ENCODE results near the gene CCNJL.

CCNJL gene

GRCh38 chr5:160312134-160312959 is at the start of gene CCNJL:
TSS of gene CCNJL (minus strand) at chr5:160312564. CDS start at chr5:160311923, 641 bp downstream.
- in situ Hi-C loops (cut with HindIII; ENCODE audit: low pct_ligation_motif_present, low sequenced_read_pairs), result no loop called here
- H3K4me3 ChIP-seq (ENCODE audit: low read depth, low read length), result peak within 1 kb of the TSS; percentile 77
- no peaks in the 10 kb centered on the region for H3K27me3 ChIP-seq (replicated peaks)
- H3K27ac ChIP-seq, result peak within 1 kb of the TSS; percentile 73
- DNase-seq, result no peak
- TF ChIP-seq, protein P1, sequence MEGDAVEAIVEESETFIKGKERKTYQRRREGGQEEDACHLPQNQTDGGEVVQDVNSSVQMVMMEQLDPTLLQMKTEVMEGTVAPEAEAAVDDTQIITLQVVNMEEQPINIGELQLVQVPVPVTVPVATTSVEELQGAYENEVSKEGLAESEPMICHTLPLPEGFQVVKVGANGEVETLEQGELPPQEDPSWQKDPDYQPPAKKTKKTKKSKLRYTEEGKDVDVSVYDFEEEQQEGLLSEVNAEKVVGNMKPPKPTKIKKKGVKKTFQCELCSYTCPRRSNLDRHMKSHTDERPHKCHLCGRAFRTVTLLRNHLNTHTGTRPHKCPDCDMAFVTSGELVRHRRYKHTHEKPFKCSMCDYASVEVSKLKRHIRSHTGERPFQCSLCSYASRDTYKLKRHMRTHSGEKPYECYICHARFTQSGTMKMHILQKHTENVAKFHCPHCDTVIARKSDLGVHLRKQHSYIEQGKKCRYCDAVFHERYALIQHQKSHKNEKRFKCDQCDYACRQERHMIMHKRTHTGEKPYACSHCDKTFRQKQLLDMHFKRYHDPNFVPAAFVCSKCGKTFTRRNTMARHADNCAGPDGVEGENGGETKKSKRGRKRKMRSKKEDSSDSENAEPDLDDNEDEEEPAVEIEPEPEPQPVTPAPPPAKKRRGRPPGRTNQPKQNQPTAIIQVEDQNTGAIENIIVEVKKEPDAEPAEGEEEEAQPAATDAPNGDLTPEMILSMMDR (IDR thresholded peaks at IDR 0.05; ENCODE audit: low read depth, low read length, missing control alignments), result no peak
- peaks cover 6% of the 10 kb centered on the region for H3K36me3 ChIP-seq (replicated peaks)

DNA sequence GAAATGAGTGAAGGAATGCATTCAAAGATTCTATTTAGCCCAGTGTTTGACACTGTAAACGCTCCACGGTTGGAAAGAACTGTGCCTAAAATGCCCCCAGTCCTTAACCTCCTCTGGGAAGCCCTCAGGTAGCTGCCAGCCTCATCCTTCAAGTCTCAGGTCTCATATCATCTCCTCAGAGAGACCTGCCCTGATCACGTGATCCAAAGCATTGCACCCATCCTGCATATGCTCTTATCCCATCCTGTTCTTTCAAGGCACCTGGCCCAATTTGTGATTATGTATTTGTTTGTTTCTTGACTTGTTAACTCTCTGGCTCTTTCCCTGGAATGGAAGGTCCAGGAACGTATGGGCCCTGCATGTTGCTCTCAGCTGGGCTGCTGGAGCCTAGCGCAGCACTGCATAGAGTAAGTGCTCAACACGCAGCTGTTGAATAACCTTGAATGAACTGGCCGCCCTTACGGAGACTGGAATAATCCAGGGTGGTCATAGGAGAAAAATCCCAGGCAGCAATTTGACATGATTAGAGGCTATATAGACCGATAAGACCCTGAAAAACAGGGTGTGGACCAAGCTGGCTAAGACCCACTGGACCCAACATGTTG is 49.4 kb upstream of the CCNJL start:
- no peak for DNase-seq
- H3K4me3 ChIP-seq (ENCODE audit: low read depth, low read length), result no peak overlapping the region
- no peak overlapping the region for H3K27ac ChIP-seq
- in situ Hi-C loops (cut with HindIII; ENCODE audit: low pct_ligation_motif_present, low sequenced_read_pairs), result no loop called here
- H3K27me3 ChIP-seq (replicated peaks), result no peaks in the 10 kb centered on the region
- no peaks in the 10 kb centered on the region for H3K36me3 ChIP-seq (replicated peaks)
- TF ChIP-seq, protein P1 (IDR thresholded peaks at IDR 0.05; ENCODE audit: low read depth, low read length, missing control alignments), result no peak

- Histone ChIP-seq H3K36me3 (replicated peaks) (no peaks in the 10 kb centered on the region), H3K4me3 (ENCODE audit: low read depth, low read length) (no peak overlapping the region), H3K27ac (no peak overlapping the region), H3K27me3 (replicated peaks) (no peaks in the 10 kb centered on the region)
- in situ Hi-C loops (cut with HindIII; ENCODE audit: low pct_ligation_motif_present, low sequenced_read_pairs), result no loop called here
- no peak for DNase-seq
- TF ChIP-seq, protein P1 (IDR thresholded peaks at IDR 0.05; ENCODE audit: low read depth, low read length, missing control alignments), result no peak
These were observed 47.9 kb upstream of the CCNJL start for GRCh38 chr5:160360310-160360709.

DNA sequence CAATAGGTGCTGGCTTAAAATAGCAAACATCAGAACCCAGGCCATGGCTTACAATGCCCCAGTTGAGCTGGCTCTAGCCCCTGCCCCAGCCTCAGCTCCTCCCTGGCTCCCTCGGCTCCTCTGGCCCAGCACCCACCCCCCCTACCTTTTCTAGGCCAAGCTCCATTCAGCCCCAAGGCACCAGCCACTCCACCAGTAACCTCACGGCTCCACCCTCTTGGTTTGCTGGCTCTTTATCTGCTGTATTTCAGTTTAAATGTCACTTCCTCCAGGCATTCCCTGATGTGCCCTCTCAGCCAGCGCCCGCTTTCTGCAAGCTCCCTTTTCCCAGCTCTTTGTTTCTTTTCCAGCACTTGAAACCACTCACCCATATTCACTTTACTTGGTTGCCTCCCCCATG is 47.5 kb upstream of the CCNJL start:
- no peaks in the 10 kb centered on the region for H3K36me3 ChIP-seq (replicated peaks)
- no peak for DNase-seq
- no peak overlapping the region for H3K4me3 ChIP-seq (ENCODE audit: low read depth, low read length)
- TF ChIP-seq, protein P1 (IDR thresholded peaks at IDR 0.05; ENCODE audit: low read depth, low read length, missing control alignments), result no peak
- no peak overlapping the region for H3K27ac ChIP-seq
- in situ Hi-C loops (cut with HindIII; ENCODE audit: low pct_ligation_motif_present, low sequenced_read_pairs), result no loop called here
- no peaks in the 10 kb centered on the region for H3K27me3 ChIP-seq (replicated peaks)

DNA sequence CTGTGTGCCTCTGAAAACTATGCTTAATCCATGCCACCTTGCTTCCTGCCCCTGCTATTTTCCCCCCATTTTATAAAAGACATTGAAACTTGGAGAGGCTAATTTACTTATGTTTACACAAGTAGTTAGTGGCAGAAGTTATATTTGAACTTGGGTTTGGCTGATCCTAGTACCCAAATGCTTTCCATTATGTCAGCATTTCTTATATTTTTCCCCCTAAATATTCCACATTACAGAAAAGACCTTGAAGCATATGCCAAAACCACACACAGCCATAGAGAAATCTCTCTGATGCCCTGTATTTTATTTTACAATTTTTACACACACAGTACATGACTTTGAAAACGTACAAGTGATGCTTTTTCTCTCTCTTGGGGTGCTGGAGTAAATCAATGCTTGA is 46.9 kb upstream of the CCNJL start:
- in situ Hi-C loops (cut with HindIII; ENCODE audit: low pct_ligation_motif_present, low sequenced_read_pairs), result no loop called here
- no peak overlapping the region for H3K4me3 ChIP-seq (ENCODE audit: low read depth, low read length)
- no peaks in the 10 kb centered on the region for H3K27me3 ChIP-seq (replicated peaks)
- no peak for DNase-seq
- TF ChIP-seq, protein P1 (IDR thresholded peaks at IDR 0.05; ENCODE audit: low read depth, low read length, missing control alignments), result no peak
- no peak overlapping the region for H3K27ac ChIP-seq
- H3K36me3 ChIP-seq (replicated peaks), result no peaks in the 10 kb centered on the region

Data from brain microvascular endothelial cell (primary cell).